GM12872 (cell line): ENCODE data around the gene PDGFD.

Experiments
- TF ChIP-seq, protein P1 (sequence below): IDR thresholded peaks from 3 replicates; pipeline ENCODE4 v1.5.1; 2011; ENCODE audit warnings: low read depth, mild to moderate bottlenecking, low read length, moderate library complexity; ENCODE audit not compliant: insufficient read depth

Gene PDGFD

GRCh38 chr11:103958475-103959215, 205.3 kb downstream of the PDGFD start:
- TF ChIP-seq, protein P1, sequence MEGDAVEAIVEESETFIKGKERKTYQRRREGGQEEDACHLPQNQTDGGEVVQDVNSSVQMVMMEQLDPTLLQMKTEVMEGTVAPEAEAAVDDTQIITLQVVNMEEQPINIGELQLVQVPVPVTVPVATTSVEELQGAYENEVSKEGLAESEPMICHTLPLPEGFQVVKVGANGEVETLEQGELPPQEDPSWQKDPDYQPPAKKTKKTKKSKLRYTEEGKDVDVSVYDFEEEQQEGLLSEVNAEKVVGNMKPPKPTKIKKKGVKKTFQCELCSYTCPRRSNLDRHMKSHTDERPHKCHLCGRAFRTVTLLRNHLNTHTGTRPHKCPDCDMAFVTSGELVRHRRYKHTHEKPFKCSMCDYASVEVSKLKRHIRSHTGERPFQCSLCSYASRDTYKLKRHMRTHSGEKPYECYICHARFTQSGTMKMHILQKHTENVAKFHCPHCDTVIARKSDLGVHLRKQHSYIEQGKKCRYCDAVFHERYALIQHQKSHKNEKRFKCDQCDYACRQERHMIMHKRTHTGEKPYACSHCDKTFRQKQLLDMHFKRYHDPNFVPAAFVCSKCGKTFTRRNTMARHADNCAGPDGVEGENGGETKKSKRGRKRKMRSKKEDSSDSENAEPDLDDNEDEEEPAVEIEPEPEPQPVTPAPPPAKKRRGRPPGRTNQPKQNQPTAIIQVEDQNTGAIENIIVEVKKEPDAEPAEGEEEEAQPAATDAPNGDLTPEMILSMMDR = no peak

DNA sequence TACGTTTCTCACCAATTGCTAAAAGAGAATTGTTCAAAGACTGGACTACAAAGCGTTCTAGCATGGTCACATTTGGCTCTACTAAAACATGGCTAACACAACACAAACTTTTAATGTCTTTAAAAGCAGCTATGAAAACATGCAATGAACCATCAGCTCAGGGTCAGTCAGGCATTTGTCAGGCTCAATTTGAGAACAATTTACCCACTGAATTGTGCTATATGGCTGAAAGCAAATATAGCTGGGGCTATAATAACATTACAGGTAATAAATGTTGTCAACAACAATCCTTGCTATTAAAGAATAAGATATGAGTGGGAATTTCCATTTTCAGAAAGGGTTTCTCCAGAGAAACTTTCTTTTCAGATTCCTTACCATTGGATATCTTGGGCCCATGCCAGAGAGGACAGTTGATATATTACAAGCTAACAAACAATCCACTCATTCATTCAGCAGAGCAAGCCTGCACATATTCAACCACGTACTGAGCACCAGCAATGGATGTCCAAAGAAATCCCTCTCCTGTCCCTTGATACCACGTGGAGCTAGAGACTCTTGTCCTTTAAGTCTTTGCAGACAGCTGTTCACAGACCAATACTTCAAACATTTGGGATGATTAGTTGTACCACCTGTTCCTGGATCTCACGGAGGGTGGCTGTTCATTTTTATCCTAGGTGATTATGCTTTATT, 210.0 kb downstream of the PDGFD start:
- TF ChIP-seq, protein P1 = no peak

DNA sequence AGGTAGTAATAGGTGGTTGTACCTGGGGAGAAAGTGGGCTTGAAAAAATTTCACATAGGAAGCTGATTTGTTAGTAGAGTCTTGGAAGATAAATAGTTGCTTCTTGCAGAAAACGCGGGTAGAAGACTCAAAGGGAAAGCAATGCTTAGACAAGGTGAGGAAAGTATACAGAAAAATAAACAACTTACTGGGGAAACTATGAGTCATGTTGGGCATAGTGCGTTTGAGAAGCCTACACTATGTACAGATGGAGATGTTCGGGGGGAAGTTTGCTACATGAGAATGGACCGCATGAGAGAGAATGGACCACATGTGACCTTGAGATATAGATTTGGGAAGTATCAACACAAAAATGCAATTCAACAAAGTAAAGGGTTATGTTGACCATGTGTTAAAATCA, 214.2 kb downstream of the PDGFD start:
- TF ChIP-seq, protein P1 = no peak

- TF ChIP-seq, protein P1 = no peak
Observed at GRCh38 chr11:103948187-103948763, 215.7 kb downstream of the PDGFD start.

DNA sequence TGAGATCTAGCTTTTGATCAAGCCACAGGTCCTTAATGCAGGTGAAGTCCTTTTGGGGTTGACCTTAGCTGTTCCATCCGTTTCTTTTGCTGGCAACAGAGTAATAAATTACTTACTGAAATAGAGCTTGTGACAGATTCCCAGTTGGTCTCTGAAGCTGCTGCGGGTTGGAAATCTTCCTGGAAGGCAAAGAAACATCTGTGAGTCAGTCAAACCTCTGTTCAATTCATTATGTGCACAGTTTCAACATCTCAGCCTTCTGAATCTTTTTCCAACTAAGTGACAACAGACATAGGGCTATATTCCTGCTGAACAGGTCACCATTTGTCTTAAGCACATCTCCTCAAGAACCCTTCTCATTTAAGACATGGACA, 216.4 kb downstream of the PDGFD start:
- TF ChIP-seq, protein P1 = no peak

DNA sequence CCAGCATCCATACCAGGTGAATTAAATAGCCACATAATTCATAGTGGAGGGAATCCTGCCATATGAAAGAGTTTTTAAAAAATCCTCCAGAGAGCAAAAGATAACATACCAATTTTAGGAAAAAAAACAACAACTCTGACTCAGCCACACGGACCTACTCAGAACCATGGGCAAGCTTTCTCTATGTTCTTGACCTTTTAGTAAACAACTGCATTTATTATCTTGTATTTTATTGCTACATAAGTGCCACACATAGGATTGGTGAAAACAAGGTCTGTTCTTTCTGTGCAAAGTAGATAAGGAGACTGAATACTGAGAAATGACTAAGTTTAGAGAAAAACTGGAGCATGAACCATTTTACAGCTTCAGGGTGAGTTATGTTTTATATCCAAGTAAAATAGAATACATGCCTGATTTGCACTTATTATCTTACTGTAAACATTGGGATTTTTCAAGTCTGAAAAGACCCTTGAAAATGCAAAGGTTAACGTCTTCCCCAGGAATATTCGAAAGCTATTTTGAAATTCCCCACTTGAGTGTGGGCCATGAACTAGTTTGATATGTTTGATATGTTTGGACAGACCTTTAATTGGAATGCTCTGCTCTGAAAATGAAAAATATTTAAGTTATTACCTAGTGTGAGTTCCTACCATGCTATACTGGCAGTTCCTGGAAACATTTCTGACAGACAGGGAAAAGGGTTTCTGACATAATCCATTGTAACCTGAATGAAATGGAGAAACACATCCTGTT, 217.0 kb downstream of the PDGFD start:
- TF ChIP-seq, protein P1 = no peak
